Endodermal cell (in vitro differentiated cells): ENCODE data around the gene RFTN1. TPM values are rescaled to one million over a fixed set of nuclear protein-coding genes. Genes with fewer than 3 reads are reported as not detected.
A peak's percentile ranks its signal among the peaks of the same experiment; 100 is the strongest.

Source experiments
- DNase-seq: peaks from one replicate; pipeline ENCODE4 v3.0.0-alpha.2; 2017
- H3K27ac ChIP-seq: 2 replicates; pipeline ENCODE4 v1.5.1; 2013; ENCODE audit warnings: mild to moderate bottlenecking, low read depth, low read length, moderate library complexity
- H3K27me3 ChIP-seq: 2 replicates; pipeline ENCODE4 v1.6.1; 2013; ENCODE audit warnings: mild to moderate bottlenecking, low read length, moderate library complexity; ENCODE audit not compliant: insufficient read depth, control insufficient read depth, poor library complexity, severe bottlenecking
- H3K36me3 ChIP-seq: 2 replicates; pipeline ENCODE4 v1.7.0; 2013; ENCODE audit warnings: mild to moderate bottlenecking, low read length, moderate library complexity; ENCODE audit not compliant: control insufficient read depth, insufficient read depth
- H3K4me1 ChIP-seq: one replicate; pipeline ENCODE4 v1.7.0; 2013; ENCODE audit warnings: low read length; ENCODE audit not compliant: control insufficient read depth, insufficient read depth
- H3K4me3 ChIP-seq: 2 replicates; pipeline ENCODE4 v1.5.1; 2013; ENCODE audit warnings: mild to moderate bottlenecking, low read length, moderate library complexity
- H3K9ac ChIP-seq: 2 replicates; pipeline ENCODE4 v1.6.1; 2013; ENCODE audit warnings: mild to moderate bottlenecking, low read length, moderate library complexity; ENCODE audit not compliant: poor library complexity, severe bottlenecking; ENCODE audit errors: extremely low read depth
- H3K9me3 ChIP-seq: 2 replicates; pipeline ENCODE4 v1.6.1; 2013; ENCODE audit warnings: mild to moderate bottlenecking, low read length, moderate library complexity; ENCODE audit not compliant: control insufficient read depth
- H3K27ac Mint-ChIP-seq: 2 replicates; pipeline ENCODE4 v1.8.0; 2020; ENCODE audit warnings: mixed read lengths
- H3K27me3 Mint-ChIP-seq: 2 replicates; pipeline ENCODE4 v1.8.0; 2021; ENCODE audit warnings: mild to moderate bottlenecking, mixed read lengths; ENCODE audit not compliant: insufficient read depth
- H3K36me3 Mint-ChIP-seq: 2 replicates; pipeline ENCODE4 v1.8.0; 2020; ENCODE audit warnings: low read depth, mixed read lengths
- H3K4me1 Mint-ChIP-seq: 2 replicates; pipeline ENCODE4 v1.8.0; 2020; ENCODE audit warnings: mixed read lengths
- H3K4me3 Mint-ChIP-seq: 2 replicates; pipeline ENCODE4 v1.8.0; 2020; ENCODE audit warnings: mild to moderate bottlenecking, moderate library complexity, mixed read lengths
- H3K9me3 Mint-ChIP-seq: 2 replicates; pipeline ENCODE4 v1.8.0; 2020; ENCODE audit warnings: mild to moderate bottlenecking, mixed read lengths
- CTCF ChIP-seq: fragments of 200-600 bp; sonication (generic); conservative IDR thresholded peaks from 2 replicates; pipeline ENCODE4 v1.5.0; 2021; ENCODE audit warnings: antibody characterized with exemption, mild to moderate bottlenecking
- WGBS, 2 experiments: methylation state at CpG; one replicate each; pipeline versions ENCODE4 v1.1.5 to v1.1.7; 2013; ENCODE audit warnings: missing lambda C conversion rate in 2 of 2, mixed read lengths in 1 of 2; ENCODE audit not compliant: insufficient coverage in 1 of 2, insufficient read length in 1 of 2; 5-methylcytosine and 5-hydroxymethylcytosine counted together
- total RNA-seq, 2 donors: library from RNA; stranded (reverse); fragmentation: NEBNext Ultra II Directional in 1 of 2; extraction: Animal tissue kit (Norgen Biotek cat#: 25700) in 1 of 2; gene quantifications; 2 replicates in 1 of 2; 3 replicates in 1 of 2; pipeline ENCODE4 v1.2.1, GENCODE V29; 2021

RFTN1 gene
- total RNA-seq, 2 donors from 2014 or later = 0.80 to 1.1 TPM

- peaks cover 4% of the 10 kb centered on the region for H3K36me3 Mint-ChIP-seq
- Histone ChIP-seq H3K4me3 (no peak overlapping the region), H3K36me3 (no peaks in the 10 kb centered on the region), H3K9me3 (no peaks in the 10 kb centered on the region), H3K9ac (no peak overlapping the region), H3K27ac (no peak overlapping the region), H3K4me1 (peaks cover 33% of the 10 kb centered on the region), H3K27me3 (no peaks in the 10 kb centered on the region)
- peaks cover 5% of the 10 kb centered on the region for H3K27me3 Mint-ChIP-seq
- DNase-seq = no peak
- H3K9me3 Mint-ChIP-seq = peaks cover 19% of the 10 kb centered on the region
- WGBS, 2 experiments = 89 to 97% methylated on average over 10 to 17 of the region's 17 CpGs
- TF ChIP-seq CTCF = no peak
- H3K27ac Mint-ChIP-seq = no peak overlapping the region
- no peak overlapping the region for H3K4me3 Mint-ChIP-seq
- H3K4me1 Mint-ChIP-seq = peaks cover 22% of the 10 kb centered on the region
These were observed 139.2 kb downstream of the RFTN1 start for GRCh38 chr3:16374047-16374934.

DNA sequence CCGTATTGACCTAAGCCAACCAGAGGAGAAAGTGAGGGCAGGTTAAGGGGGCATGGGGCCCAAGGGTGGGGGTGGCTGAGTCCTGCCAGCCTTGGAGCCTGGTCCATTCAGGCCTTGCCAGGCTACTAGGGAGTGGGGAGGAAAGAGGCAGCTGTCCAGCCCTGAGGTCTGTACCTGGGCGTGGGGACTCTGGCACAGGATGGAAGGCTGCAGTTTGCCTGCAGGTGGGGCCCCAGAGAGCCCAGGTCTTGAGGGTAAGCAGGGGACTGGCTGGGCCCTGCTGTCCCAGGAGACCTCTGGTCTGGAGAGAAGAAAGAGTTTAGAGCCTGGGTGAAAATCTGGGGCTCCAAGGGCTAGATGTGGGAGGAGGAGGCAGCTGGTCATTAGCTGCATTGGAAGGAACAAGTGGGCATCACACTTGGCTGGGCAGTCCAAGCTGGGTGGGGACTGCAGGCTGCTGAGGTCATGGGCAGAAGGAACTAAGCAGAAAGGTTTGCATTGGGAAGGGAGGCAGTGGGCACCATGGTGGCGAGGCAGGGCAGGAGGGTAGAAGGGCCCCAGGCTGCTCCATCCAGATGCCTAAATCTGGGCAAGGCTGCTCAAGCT is 140.1 kb downstream of the RFTN1 start:
- no peak overlapping the region for H3K4me3 Mint-ChIP-seq
- H3K4me1 Mint-ChIP-seq = peaks cover 26% of the 10 kb centered on the region
- H3K4me3 ChIP-seq = no peak overlapping the region

More for the DNA sequence above, 140.1 kb downstream of the RFTN1 start:
- peak; percentile 29 for TF ChIP-seq CTCF
- Mint-ChIP-seq H3K36me3 (peaks cover 4% of the 10 kb centered on the region), H3K27me3 (peaks cover 5% of the 10 kb centered on the region), H3K9me3 (peaks cover 13% of the 10 kb centered on the region), H3K27ac (no peak overlapping the region)
- Histone ChIP-seq H3K9ac (no peak overlapping the region), H3K9me3 (no peaks in the 10 kb centered on the region), H3K4me1 (peaks cover 33% of the 10 kb centered on the region), H3K36me3 (no peaks in the 10 kb centered on the region), H3K27me3 (no peaks in the 10 kb centered on the region), H3K27ac (no peak overlapping the region)
- 74 to 93% methylated on average over 1 to 3 of the region's 3 CpGs for WGBS, 2 experiments
- no peak for DNase-seq
